Right lobe of liver (tissue), 4 donors: ENCODE results near the gene FGF18.

Experiments used
- CTCF ChIP-seq, 4 donors: fragments of 200-600 bp in 3 of 4; fragments of 450-650 bp in 1 of 4; IDR thresholded peaks; one replicate each; pipeline versions ENCODE4 v1.5.1 to v1.8.0; 2016 to 2022; ENCODE audit warnings: antibody characterized with exemption in 4 of 4, mild to moderate bottlenecking in 2 of 4
- POLR2A ChIP-seq: fragments of 450-650 bp; IDR thresholded peaks from one replicate; pipeline ENCODE4 v1.6.1; 2017; ENCODE audit warnings: antibody characterized with exemption, mild to moderate bottlenecking
- donor health status: DM: no; HTN: no; CAD: no.
- donor health status: DM: no; HTN: no; CAD: no.
- donor health status: DM: no; HTN: yes; CAD: no.

- TF ChIP-seq CTCF (IDR thresholded peaks at IDR 0.05), result no peak
- no peak for TF ChIP-seq POLR2A
These were observed 8.8 kb downstream of the FGF18 start for GRCh38 chr5:171428168-171428696.
